ENCODE results near the gene MMP2.

The MMP2 gene

DNA sequence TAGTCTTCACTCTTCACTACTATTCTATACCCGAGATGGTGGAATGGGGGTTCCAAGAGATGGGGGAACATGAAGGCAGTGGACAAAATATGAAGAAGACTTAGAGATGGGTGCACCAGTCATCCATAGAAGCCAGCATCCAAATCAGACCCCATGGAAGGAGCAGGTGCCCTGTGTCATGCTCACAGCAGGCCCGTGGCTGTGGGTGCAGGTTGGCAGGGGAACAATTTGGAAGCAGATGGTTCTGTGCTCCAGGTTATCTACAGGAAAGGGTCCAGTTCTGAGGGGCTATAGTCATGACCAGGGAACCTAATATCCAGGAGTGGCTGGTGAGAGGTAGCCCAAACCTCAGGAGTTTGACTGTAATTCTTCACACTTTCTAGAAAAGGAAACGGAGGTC, 20.3 kb downstream of the MMP2 start:
- TF ChIP-seq POLR2AphosphoS5 (IDR thresholded peaks at IDR 0.05; ENCODE audit: low read depth, low read length): no peak
- no peak for TF ChIP-seq POLR2A (IDR thresholded peaks at IDR 0.05; ENCODE audit: low read depth, low read length)
- no peak for TF ChIP-seq TAF1 (IDR thresholded peaks at IDR 0.05; ENCODE audit: low read depth, low read length)
- no peak for TF ChIP-seq POU2F2 (IDR thresholded peaks at IDR 0.05; ENCODE audit: low read depth, low read length)
- TF ChIP-seq SPI1 (IDR thresholded peaks at IDR 0.05; ENCODE audit: low read depth, low read length): no peak
- no peak for TF ChIP-seq PAX5 (IDR thresholded peaks at IDR 0.05; ENCODE audit: insufficient read depth, low read length, severe bottlenecking)
- FAIRE-seq (no peak), DNase-seq (ENCODE audit: insufficient read length, low spot score) (no peak)

DNA sequence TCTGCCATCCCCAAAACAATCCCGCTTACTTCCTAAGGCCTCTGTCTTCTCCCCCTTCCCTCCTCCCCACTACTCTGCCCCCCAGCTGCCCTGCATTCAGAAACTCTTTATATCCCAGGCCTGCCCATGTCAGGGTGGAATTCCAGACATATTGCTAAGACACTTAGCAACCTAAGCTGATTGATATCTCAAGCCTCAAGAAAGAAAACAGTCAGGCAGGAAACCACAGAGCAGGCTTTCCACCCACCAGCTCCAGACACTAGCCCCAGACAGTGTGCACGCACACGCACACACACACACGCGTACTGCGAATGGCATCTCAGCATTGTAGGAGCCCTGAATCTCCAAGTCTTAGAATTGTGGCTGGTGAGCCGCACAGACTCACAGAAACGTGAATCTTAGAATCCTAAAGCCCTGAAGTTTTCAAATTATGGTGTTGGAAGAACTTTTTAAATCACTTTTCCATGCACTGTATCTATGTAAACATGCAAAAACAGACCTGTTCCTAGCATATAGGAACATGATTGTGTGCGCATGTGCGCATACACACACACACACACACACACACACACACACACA, 21.0 kb downstream of the MMP2 start:
- DNase-seq (ENCODE audit: insufficient read length, low spot score): no peak
- TF ChIP-seq PAX5 (IDR thresholded peaks at IDR 0.05; ENCODE audit: insufficient read depth, low read length, severe bottlenecking) (no peak), SPI1 (IDR thresholded peaks at IDR 0.05; ENCODE audit: low read depth, low read length) (no peak), POLR2AphosphoS5 (IDR thresholded peaks at IDR 0.05; ENCODE audit: low read depth, low read length) (no peak), TAF1 (IDR thresholded peaks at IDR 0.05; ENCODE audit: low read depth, low read length) (no peak), POLR2A (IDR thresholded peaks at IDR 0.05; ENCODE audit: low read depth, low read length) (no peak), POU2F2 (IDR thresholded peaks at IDR 0.05; ENCODE audit: low read depth, low read length) (no peak)
- FAIRE-seq: no peak

DNA sequence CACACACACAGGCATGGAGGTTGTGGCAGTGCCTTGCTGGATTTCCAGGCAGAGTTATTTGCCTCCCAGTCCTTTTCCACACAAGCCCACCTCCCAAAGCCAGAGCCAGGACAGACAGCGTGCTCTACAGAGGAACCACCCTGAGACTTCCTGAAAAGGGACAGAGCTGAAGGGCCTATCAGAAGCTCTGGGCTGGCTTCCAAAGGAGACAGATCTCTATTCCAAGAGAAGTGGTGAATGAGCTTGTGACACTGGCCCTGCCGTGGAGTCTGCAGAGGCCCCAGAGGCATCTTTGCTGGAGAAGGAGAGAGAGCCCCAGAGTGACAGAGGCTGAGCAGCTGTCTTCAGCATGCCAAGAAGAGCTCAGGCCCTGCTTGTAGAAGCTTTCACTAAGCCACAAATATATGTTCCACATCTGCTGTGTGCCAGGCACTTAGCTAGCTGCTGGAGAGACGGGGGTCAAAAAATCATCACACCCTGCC, 21.6 kb downstream of the MMP2 start:
- DNase-seq (ENCODE audit: insufficient read length, low spot score) (no peak), FAIRE-seq (no peak)
- no peak for TF ChIP-seq POU2F2 (IDR thresholded peaks at IDR 0.05; ENCODE audit: low read depth, low read length)
- TF ChIP-seq POLR2A (IDR thresholded peaks at IDR 0.05; ENCODE audit: low read depth, low read length): no peak
- TF ChIP-seq TAF1 (IDR thresholded peaks at IDR 0.05; ENCODE audit: low read depth, low read length): no peak
- no peak for TF ChIP-seq POLR2AphosphoS5 (IDR thresholded peaks at IDR 0.05; ENCODE audit: low read depth, low read length)
- TF ChIP-seq PAX5 (IDR thresholded peaks at IDR 0.05; ENCODE audit: insufficient read depth, low read length, severe bottlenecking): no peak
- no peak for TF ChIP-seq SPI1 (IDR thresholded peaks at IDR 0.05; ENCODE audit: low read depth, low read length)

DNA sequence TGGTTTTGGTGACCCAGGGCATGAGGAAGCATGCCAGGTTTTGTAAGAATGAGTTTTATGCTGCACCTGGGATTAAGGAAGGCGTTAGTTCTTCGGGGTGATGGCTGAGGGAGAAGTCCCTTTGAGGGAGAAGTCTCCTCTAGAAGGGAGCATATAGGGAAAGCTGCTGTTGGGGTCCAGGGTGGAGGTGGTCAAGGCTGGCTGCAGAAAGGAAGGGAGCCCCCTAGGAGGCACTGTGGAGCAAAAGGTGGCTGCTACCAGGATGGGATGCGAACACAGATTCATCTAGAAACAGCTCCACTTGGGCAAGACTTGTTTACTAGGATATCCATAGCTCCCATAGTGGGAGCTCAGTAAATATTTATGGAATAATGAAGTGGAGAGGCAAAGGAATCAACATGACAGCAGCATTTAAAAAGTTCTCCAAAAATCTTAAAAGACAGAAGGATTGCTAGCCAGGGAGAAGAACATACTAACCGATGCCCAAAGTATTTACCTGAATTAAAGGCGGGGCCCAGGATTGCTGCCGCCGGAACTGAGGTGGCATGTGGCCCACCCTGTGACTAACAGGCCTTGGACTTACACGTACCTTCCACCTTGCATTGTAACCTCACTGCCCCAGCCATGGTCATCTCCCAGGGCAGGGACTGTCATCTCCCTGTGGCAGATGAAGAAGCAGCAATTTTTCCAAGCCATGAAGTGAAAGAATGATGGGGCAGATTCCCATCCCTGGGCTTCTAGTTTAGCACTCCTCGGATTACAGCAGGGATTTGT, 22.7 kb downstream of the MMP2 start:
- no peak for FAIRE-seq
- DNase-seq (ENCODE audit: insufficient read length, low spot score): no peak
- no peak for TF ChIP-seq SPI1 (IDR thresholded peaks at IDR 0.05; ENCODE audit: low read depth, low read length)
- TF ChIP-seq POU2F2 (IDR thresholded peaks at IDR 0.05; ENCODE audit: low read depth, low read length): no peak
- TF ChIP-seq POLR2AphosphoS5 (IDR thresholded peaks at IDR 0.05; ENCODE audit: low read depth, low read length): no peak
- TF ChIP-seq PAX5 (IDR thresholded peaks at IDR 0.05; ENCODE audit: insufficient read depth, low read length, severe bottlenecking): no peak
- TF ChIP-seq POLR2A (IDR thresholded peaks at IDR 0.05; ENCODE audit: low read depth, low read length): no peak
- no peak for TF ChIP-seq TAF1 (IDR thresholded peaks at IDR 0.05; ENCODE audit: low read depth, low read length)

DNA sequence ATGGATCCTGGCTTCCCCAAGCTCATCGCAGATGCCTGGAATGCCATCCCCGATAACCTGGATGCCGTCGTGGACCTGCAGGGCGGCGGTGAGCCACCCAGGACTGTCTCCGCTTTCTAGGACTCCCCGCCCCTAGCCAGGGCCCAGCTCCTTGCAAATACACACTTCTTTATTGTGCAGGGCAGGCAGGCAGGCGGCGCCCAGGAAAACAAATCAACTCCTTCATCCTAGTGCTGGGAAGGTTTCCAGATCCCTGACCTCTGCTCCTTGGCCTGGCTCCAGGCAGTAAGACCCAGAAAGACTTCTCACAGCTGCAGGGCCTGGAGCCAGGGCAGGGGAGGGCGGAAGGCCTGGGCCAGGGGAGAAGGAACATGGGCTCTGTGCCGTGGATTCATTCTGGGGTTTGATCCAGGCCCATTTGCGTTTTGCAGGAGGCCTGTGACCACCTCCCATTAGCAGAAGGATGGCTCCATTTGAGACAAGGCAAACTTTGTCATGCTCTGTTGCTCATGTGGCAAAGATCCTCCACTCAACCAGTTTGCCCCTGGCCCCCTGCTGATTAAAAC, 23.9 kb downstream of the MMP2 start:
- DNase-seq (ENCODE audit: insufficient read length, low spot score) (no peak), FAIRE-seq (no peak)

DNA sequence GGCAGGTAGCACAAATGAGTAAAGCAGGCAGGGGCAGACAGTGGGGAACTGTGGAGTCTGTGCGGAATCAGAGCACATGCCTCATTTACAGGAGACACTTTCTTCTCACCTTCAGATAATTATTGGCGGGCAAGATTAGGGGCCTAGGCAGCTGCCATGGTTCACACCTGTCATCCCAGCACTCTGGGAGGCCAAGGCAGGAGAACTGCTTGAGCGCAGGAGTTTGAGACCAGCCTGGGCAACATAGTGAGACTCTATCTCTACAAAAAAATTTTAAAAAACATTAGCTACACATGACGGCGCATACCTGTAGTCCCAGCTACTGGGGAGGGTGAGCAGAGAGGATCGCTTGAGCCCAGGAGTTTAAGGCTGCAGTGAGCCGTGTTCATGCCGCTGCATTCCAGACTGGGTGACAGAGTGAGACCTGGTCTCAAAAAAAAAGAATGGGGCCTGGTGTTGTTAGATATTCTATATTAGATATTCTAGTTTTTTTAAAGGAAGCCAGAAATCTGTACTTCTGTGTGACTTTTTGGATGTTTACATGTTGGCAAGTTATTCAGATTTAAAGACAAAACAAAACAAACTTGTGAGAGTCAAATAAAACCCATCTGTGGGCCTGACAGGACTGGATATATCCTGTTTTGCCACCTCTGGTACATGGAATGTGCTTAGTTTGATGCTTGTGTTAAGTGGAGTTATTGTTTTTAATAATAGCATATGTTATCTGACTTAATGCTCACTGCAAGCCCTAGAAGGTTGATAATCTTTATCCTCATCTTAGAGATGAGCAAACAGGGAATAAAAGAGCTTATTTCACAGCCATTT, 24.9 kb downstream of the MMP2 start:
- DNase-seq (ENCODE audit: insufficient read length, low spot score) (no peak), FAIRE-seq (no peak)
- no peak for TF ChIP-seq POLR2AphosphoS5 (IDR thresholded peaks at IDR 0.05; ENCODE audit: low read depth, low read length)
- TF ChIP-seq POLR2A (IDR thresholded peaks at IDR 0.05; ENCODE audit: low read depth, low read length): no peak
- no peak for TF ChIP-seq TAF1 (IDR thresholded peaks at IDR 0.05; ENCODE audit: low read depth, low read length)
- no peak for TF ChIP-seq PAX5 (IDR thresholded peaks at IDR 0.05; ENCODE audit: insufficient read depth, low read length, severe bottlenecking)
- no peak for TF ChIP-seq SPI1 (IDR thresholded peaks at IDR 0.05; ENCODE audit: low read depth, low read length)
- no peak for TF ChIP-seq POU2F2 (IDR thresholded peaks at IDR 0.05; ENCODE audit: low read depth, low read length)

More for the DNA sequence above, 23.9 kb downstream of the MMP2 start:
- TF ChIP-seq POLR2AphosphoS5 (IDR thresholded peaks at IDR 0.05; ENCODE audit: low read depth, low read length): no peak
- TF ChIP-seq POLR2A (IDR thresholded peaks at IDR 0.05; ENCODE audit: low read depth, low read length): no peak
- no peak for TF ChIP-seq PAX5 (IDR thresholded peaks at IDR 0.05; ENCODE audit: insufficient read depth, low read length, severe bottlenecking)
- TF ChIP-seq TAF1 (IDR thresholded peaks at IDR 0.05; ENCODE audit: low read depth, low read length): no peak
- no peak for TF ChIP-seq SPI1 (IDR thresholded peaks at IDR 0.05; ENCODE audit: low read depth, low read length)
- no peak for TF ChIP-seq POU2F2 (IDR thresholded peaks at IDR 0.05; ENCODE audit: low read depth, low read length)

DNA sequence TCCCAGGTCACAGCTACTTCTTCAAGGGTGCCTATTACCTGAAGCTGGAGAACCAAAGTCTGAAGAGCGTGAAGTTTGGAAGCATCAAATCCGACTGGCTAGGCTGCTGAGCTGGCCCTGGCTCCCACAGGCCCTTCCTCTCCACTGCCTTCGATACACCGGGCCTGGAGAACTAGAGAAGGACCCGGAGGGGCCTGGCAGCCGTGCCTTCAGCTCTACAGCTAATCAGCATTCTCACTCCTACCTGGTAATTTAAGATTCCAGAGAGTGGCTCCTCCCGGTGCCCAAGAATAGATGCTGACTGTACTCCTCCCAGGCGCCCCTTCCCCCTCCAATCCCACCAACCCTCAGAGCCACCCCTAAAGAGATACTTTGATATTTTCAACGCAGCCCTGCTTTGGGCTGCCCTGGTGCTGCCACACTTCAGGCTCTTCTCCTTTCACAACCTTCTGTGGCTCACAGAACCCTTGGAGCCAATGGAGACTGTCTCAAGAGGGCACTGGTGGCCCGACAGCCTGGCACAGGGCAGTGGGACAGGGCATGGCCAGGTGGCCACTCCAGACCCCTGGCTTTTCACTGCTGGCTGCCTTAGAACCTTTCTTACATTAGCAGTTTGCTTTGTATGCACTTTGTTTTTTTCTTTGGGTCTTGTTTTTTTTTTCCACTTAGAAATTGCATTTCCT, 26.5 kb downstream of the MMP2 start:
- no peak for TF ChIP-seq POU2F2 (IDR thresholded peaks at IDR 0.05; ENCODE audit: low read depth, low read length)
- no peak for TF ChIP-seq POLR2A (IDR thresholded peaks at IDR 0.05; ENCODE audit: low read depth, low read length)
- no peak for TF ChIP-seq POLR2AphosphoS5 (IDR thresholded peaks at IDR 0.05; ENCODE audit: low read depth, low read length)
- TF ChIP-seq SPI1 (IDR thresholded peaks at IDR 0.05; ENCODE audit: low read depth, low read length): no peak
- TF ChIP-seq PAX5 (IDR thresholded peaks at IDR 0.05; ENCODE audit: insufficient read depth, low read length, severe bottlenecking): no peak
- TF ChIP-seq TAF1 (IDR thresholded peaks at IDR 0.05; ENCODE audit: low read depth, low read length): no peak
- DNase-seq (ENCODE audit: insufficient read length, low spot score): no peak
- no peak for FAIRE-seq

DNA sequence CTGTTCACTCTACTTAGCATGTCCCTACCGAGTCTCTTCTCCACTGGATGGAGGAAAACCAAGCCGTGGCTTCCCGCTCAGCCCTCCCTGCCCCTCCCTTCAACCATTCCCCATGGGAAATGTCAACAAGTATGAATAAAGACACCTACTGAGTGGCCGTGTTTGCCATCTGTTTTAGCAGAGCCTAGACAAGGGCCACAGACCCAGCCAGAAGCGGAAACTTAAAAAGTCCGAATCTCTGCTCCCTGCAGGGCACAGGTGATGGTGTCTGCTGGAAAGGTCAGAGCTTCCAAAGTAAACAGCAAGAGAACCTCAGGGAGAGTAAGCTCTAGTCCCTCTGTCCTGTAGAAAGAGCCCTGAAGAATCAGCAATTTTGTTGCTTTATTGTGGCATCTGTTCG, 27.1 kb downstream of the MMP2 start:
- FAIRE-seq: no peak
- no peak for DNase-seq (ENCODE audit: insufficient read length, low spot score)
- TF ChIP-seq POU2F2 (IDR thresholded peaks at IDR 0.05; ENCODE audit: low read depth, low read length) (no peak), POLR2A (IDR thresholded peaks at IDR 0.05; ENCODE audit: low read depth, low read length) (no peak), TAF1 (IDR thresholded peaks at IDR 0.05; ENCODE audit: low read depth, low read length) (no peak), SPI1 (IDR thresholded peaks at IDR 0.05; ENCODE audit: low read depth, low read length) (no peak), PAX5 (IDR thresholded peaks at IDR 0.05; ENCODE audit: insufficient read depth, low read length, severe bottlenecking) (no peak)

All from GM12891 (cell line).